Erythroblast (primary cell): Measurements from ENCODE around the gene RNF150.

Experiments
- GATA1 ChIP-seq: IDR thresholded peaks from 2 replicates; pipeline ENCODE4 v1.6.1; 2011; ENCODE audit warnings: low read depth, mild to moderate bottlenecking, control low read depth, low read length, moderate library complexity
- POLR2A ChIP-seq: IDR thresholded peaks from 2 replicates; pipeline ENCODE4 v1.6.1; 2011; ENCODE audit warnings: mild to moderate bottlenecking, low read length

- TF ChIP-seq POLR2A, result no peak
- TF ChIP-seq GATA1, result no peak
Observed at GRCh38 chr4:141098163-141098562, 35.1 kb downstream of the RNF150 start.
